ENCODE results near the gene HLCS.

- TF ChIP-seq CTCF (IDR thresholded peaks at IDR 0.05) (no peak), EZH2phosphoT487 (IDR thresholded peaks at IDR 0.05) (no peak), EZH2 (IDR thresholded peaks at IDR 0.05) (no peak)
Measured at GRCh38 chr21:36734367-36735200, 231.9 kb downstream of the HLCS start.
